Sigmoid colon (tissue), 7 donors: ENCODE measurements around the gene SMC1B. TPM values are rescaled to one million over a fixed set of nuclear protein-coding genes. Genes with fewer than 3 reads are reported as not detected.

Source experiments
- DNase-seq: peaks from one replicate; pipeline ENCODE4 v3.0.0-alpha.2; 2019
- H3K27ac ChIP-seq, 4 donors: fragments of 200-600 bp; sonication (generic); one replicate each; pipeline ENCODE4 v1.5.1; 2016 to 2019; ENCODE audit warnings: mild to moderate bottlenecking in 1 of 4
- H3K27me3 ChIP-seq, 3 donors: fragments of 200-600 bp; sonication (generic); one replicate each; pipeline ENCODE4 v1.5.1; 2019; ENCODE audit warnings: mild to moderate bottlenecking in 1 of 3
- H3K36me3 ChIP-seq, 4 donors: fragments of 200-600 bp; sonication (generic); one replicate each; pipeline ENCODE4 v1.5.1; 2016 to 2019
- H3K4me1 ChIP-seq, 4 donors: fragments of 200-600 bp; sonication (generic); one replicate each; pipeline ENCODE4 v1.5.1; 2017 to 2019
- H3K4me3 ChIP-seq, 4 donors: fragments of 200-600 bp; sonication (generic); one replicate each; pipeline ENCODE4 v1.5.1; 2017 to 2019; ENCODE audit warnings: mild to moderate bottlenecking in 2 of 4, moderate library complexity in 1 of 4
- H3K9me3 ChIP-seq, 4 donors: fragments of 200-600 bp in 3 of 4; sonication (generic) in 3 of 4; one replicate each; pipeline versions ENCODE4 v1.5.1 to v1.6.1; 2013 to 2019
- EP300 ChIP-seq, 4 donors: sonication (generic); formaldehyde crosslinking; IDR thresholded peaks; one replicate each; pipeline ENCODE4 v1.6.1; 2017; ENCODE audit warnings: antibody characterized with exemption in 4 of 4
- POLR2A ChIP-seq, 2 donors: fragments of 450-650 bp; IDR thresholded peaks; one replicate each; pipeline ENCODE4 v1.6.1; 2016; ENCODE audit warnings: antibody characterized with exemption in 2 of 2, mild to moderate bottlenecking in 2 of 2, moderate library complexity in 2 of 2
- POLR2AphosphoS5 ChIP-seq, 4 donors: sonication (generic); formaldehyde crosslinking; IDR thresholded peaks; one replicate each; pipeline ENCODE4 v1.6.1; 2017; ENCODE audit warnings: antibody characterized with exemption in 4 of 4
- WGBS, 2 donors: extraction: QIAGEN DNeasy Blood & Tissue Kit; methylation state at CpG; one replicate each; pipeline ENCODE4 v1.1.7; 2013; 5-methylcytosine and 5-hydroxymethylcytosine counted together
- intact Hi-C: fragments of 100-400 bp; cut with DNase I; formaldehyde crosslinking; loops from one replicate; pipeline ENCODE4 v1.15.1; 2023
- polyA plus RNA-seq, 3 donors: library from polyadenylated mRNA; stranded (reverse); fragments of 200-250 nt; gene quantifications; one replicate each; pipeline ENCODE4 v1.2.3, GENCODE V29; 2013
- total RNA-seq, 4 donors: library from RNA; depleted of rRNA; stranded (reverse); fragments of >200 nt; gene quantifications; one replicate each; pipeline ENCODE4 v1.1.0, GENCODE V29; 2016
- TF ChIP-seq, protein P1 (sequence below), 4 experiments: fragments of 450-650 bp in 3 of 4; fragments of 200-600 bp in 1 of 4; IDR thresholded peaks; one replicate each; pipeline ENCODE4 v1.5.1; 2016 to 2019; ENCODE audit warnings: antibody characterized with exemption in 4 of 4, mild to moderate bottlenecking in 3 of 4, moderate library complexity in 2 of 4
- donor health status: healthy with polysubstance abuse.
- donor health status: Bipolar disorder and iron deficiency.
- donor health status: healthy.

SMC1B gene
- total and polyA plus RNA-seq, 7 donors: 0.07 TPM; not detected in 6

DNA sequence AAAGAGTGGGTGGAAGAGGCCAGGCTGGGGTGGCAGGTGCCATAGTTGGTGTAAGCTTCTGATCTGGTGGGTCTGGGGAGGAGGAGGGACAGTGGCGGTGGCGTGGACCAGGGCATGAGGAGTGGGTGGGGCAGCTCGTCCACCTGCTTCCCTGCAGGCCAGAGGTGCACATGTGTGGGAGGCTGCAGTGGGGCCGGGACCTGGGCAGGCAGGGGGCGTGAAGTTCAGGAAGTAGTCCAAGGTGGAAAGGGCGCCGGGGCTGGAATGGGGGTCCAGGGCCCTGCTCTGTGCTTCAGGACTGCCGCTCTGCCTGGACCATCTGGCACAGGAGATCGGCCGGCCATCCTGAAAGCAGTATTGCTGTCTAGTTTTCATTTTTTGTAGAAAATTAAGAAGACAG, 16.0 kb upstream of the SMC1B start:
- Histone ChIP-seq H3K9me3 (no peaks in the 10 kb centered on the region), H3K27me3 (peaks cover 0 to 5% (median 0%) of the 10 kb centered on the region in 3 donors), H3K4me1 (no peaks in the 10 kb centered on the region), H3K27ac (no peak overlapping the region), H3K4me3 (no peak overlapping the region), H3K36me3 (no peaks in the 10 kb centered on the region)
- TF ChIP-seq EP300 (IDR thresholded peaks at IDR 0.05) (no peak), POLR2A (IDR thresholded peaks at IDR 0.05) (no peak), POLR2AphosphoS5 (IDR thresholded peaks at IDR 0.05) (no peak)
- TF ChIP-seq, protein P1, sequence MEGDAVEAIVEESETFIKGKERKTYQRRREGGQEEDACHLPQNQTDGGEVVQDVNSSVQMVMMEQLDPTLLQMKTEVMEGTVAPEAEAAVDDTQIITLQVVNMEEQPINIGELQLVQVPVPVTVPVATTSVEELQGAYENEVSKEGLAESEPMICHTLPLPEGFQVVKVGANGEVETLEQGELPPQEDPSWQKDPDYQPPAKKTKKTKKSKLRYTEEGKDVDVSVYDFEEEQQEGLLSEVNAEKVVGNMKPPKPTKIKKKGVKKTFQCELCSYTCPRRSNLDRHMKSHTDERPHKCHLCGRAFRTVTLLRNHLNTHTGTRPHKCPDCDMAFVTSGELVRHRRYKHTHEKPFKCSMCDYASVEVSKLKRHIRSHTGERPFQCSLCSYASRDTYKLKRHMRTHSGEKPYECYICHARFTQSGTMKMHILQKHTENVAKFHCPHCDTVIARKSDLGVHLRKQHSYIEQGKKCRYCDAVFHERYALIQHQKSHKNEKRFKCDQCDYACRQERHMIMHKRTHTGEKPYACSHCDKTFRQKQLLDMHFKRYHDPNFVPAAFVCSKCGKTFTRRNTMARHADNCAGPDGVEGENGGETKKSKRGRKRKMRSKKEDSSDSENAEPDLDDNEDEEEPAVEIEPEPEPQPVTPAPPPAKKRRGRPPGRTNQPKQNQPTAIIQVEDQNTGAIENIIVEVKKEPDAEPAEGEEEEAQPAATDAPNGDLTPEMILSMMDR (IDR thresholded peaks at IDR 0.05): no peak
- intact Hi-C loops: no loop called here
- WGBS, 2 donors: 77 to 90% methylated on average over 10 of the region's 10 CpGs
- DNase-seq: peak; percentile 62

DNA sequence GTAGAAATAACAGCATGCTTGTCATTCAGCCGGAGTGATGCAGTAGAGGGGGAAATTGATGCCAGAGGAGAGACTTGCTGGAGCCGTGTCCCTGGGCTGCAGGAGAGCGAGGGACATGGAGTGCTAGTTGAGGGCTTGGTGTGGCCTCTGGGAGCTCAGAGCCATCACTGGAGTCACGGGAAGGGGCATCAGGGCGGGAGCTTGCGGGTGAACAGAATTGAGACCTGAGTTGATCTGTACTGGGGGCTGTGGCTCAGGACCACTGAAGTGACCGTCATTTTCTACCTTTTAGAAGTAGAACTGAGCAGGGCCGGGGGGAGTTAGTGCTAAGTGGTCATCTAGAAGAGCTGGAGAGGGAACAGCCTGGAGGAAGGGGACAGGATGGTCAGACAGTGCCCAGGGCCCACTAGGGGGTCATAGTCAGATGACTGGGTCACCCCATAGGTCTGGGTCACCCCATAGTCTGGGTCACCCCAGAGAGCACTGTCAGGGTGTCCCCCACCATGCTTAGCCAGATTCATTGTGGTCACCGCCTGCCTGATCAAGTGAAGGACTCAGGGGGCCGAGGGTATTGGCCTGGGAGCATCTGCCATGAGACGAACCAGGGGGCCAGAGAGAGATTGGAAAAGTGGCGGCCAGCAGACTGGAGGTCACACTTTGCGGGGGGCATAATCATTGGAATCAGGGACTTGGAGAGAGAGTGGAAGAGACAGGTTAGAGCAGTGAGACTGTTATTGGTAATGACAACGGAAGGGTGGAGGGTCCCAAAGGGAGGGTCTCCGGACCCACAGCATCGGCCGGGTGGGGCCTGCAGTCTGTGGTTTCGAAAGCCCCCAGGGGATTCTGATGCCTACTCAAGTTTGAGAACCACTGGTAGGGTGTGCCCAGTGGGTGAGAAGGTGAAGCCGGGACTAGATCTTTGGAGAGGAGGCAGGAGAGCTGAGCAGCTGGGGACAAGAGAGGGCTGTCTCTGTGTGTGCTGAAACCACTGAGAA, 15.3 kb upstream of the SMC1B start:
- intact Hi-C loops: no loop called here
- no peak overlapping the region for H3K4me3 ChIP-seq
- no peaks in the 10 kb centered on the region for H3K36me3 ChIP-seq
- H3K4me1 ChIP-seq: no peaks in the 10 kb centered on the region
- TF ChIP-seq EP300 (IDR thresholded peaks at IDR 0.05) (no peak), POLR2AphosphoS5 (IDR thresholded peaks at IDR 0.05) (no peak), POLR2A (IDR thresholded peaks at IDR 0.05) (no peak)
- TF ChIP-seq, protein P1 (IDR thresholded peaks at IDR 0.05): no peak
- peaks cover 0 to 5% (median 0%) of the 10 kb centered on the region in 3 donors for H3K27me3 ChIP-seq
- 89% methylated on average over 19 of the region's 19 CpGs for whole genome bisulfite sequencing, 2 donors
- H3K9me3 ChIP-seq: no peaks in the 10 kb centered on the region
- no peak overlapping the region for H3K27ac ChIP-seq
- peak; percentile 54 for DNase-seq

DNA sequence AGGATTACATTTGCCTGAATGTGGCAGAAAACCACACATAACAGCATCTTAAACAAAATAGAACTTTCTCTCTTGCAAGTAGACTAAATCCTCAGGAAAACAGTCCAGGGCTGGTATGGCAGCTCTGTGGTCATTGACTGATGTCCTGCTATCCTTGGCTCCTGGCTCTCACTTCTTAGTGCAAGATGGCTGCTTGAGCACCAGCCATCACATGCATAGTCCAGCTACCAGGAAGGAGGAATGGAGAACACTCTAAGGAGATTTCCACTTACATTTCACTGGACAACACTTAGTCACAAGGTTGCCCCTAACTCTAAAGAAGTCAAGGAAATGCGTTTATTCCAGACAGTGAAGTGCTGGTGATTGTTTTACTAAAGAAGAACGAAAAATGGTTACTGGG, 13.7 kb upstream of the SMC1B start:
- intact Hi-C loops: no loop called here
- Histone ChIP-seq H3K4me1 (no peaks in the 10 kb centered on the region), H3K4me3 (no peak overlapping the region), H3K27me3 (peaks cover 0 to 5% (median 0%) of the 10 kb centered on the region in 3 donors), H3K9me3 (no peaks in the 10 kb centered on the region), H3K27ac (no peak overlapping the region), H3K36me3 (no peaks in the 10 kb centered on the region)
- WGBS, 2 donors: 73 to 79% methylated on average over 2 of the region's 2 CpGs
- TF ChIP-seq EP300 (IDR thresholded peaks at IDR 0.05) (no peak), POLR2AphosphoS5 (IDR thresholded peaks at IDR 0.05) (no peak), POLR2A (IDR thresholded peaks at IDR 0.05) (no peak)
- TF ChIP-seq, protein P1 (IDR thresholded peaks at IDR 0.05): no peak
- no peak for DNase-seq

DNA sequence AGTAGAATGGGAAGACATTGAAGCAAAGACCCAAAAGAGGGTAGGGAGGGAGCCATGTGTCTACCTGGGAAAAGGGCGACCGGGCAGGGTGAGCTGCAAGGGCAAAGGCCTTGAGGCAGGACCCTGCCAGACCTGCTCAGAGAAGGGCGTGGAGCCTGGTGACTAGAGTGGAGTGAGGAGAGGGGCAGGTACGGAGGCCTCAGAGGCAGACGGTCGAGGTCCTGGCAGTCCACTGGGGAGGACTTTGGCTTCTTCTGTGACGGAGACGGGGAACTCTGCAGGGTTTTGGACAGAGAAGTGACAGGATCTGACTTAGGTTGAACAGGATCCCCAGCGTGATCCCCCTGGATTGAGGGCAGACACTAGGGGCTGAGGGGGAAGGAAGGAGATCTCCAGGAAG, 13.0 kb upstream of the SMC1B start:
- no peaks in the 10 kb centered on the region for H3K36me3 ChIP-seq
- no peak for DNase-seq
- H3K27me3 ChIP-seq: peaks cover 0 to 5% (median 0%) of the 10 kb centered on the region in 3 donors
- H3K9me3 ChIP-seq: no peaks in the 10 kb centered on the region
- intact Hi-C loops: no loop called here
- H3K4me3 ChIP-seq: no peak overlapping the region
- TF ChIP-seq EP300 (IDR thresholded peaks at IDR 0.05) (no peak), POLR2AphosphoS5 (IDR thresholded peaks at IDR 0.05) (no peak), POLR2A (IDR thresholded peaks at IDR 0.05) (no peak)
- TF ChIP-seq, protein P1 (IDR thresholded peaks at IDR 0.05): no peak
- H3K27ac ChIP-seq: no peak overlapping the region
- no peaks in the 10 kb centered on the region for H3K4me1 ChIP-seq
- WGBS, 2 donors: 94 to 97% methylated on average over 9 of the region's 9 CpGs
